Activated CD4-positive, alpha-beta T cell treated with anti-CD3 and anti-CD28 coated beads for 36 hours (primary cell): Measurements from ENCODE around the gene CRYBG1. TPM values are rescaled to one million over a fixed set of nuclear protein-coding genes. Genes with fewer than 3 reads are reported as not detected.
A peak's percentile ranks its signal among the peaks of the same experiment; 100 is the strongest.

Experiments
- ATAC-seq: fragments of 200-7000 bp; cut with Tn5 transposase; one replicate; pipeline ENCODE4 v1.10.0; 2021; ENCODE audit warnings: mild to moderate bottlenecking, moderate library complexity
- CTCF ChIA-PET: fragments of 350-600 bp; sonication (Branson Sonifier 250); formaldehyde crosslinking; loops from one replicate; lab custom pipeline; 2021; ENCODE audit warnings: antibody characterized with exemption; lab: Charles Lee
- POLR2A ChIA-PET: fragments of 350-600 bp; sonication (Branson Sonifier 250); formaldehyde crosslinking; loops from one replicate; lab custom pipeline; 2021; ENCODE audit warnings: antibody characterized with exemption, inconsistent platforms; lab: Charles Lee
- DNase-seq: peaks from one replicate; pipeline ENCODE4 v3.0.0-alpha.2; 2020
- H3K27ac Mint-ChIP-seq: one replicate; pipeline ENCODE4 v1.8.0; 2021; ENCODE audit warnings: mixed read lengths
- H3K27me3 Mint-ChIP-seq: one replicate; pipeline ENCODE4 v1.8.0; 2021; ENCODE audit warnings: mixed read lengths
- H3K36me3 Mint-ChIP-seq: one replicate; pipeline ENCODE4 v1.8.0; 2021; ENCODE audit warnings: low read depth, mixed read lengths
- H3K4me1 Mint-ChIP-seq: one replicate; pipeline ENCODE4 v1.8.0; 2021; ENCODE audit warnings: mixed read lengths
- H3K4me3 Mint-ChIP-seq: one replicate; pipeline ENCODE4 v1.8.0; 2021; ENCODE audit warnings: mild to moderate bottlenecking, moderate library complexity, mixed read lengths
- H3K9me3 Mint-ChIP-seq: one replicate; pipeline ENCODE4 v1.8.0; 2021; ENCODE audit warnings: low read depth, mixed read lengths
- intact Hi-C, 2 experiments: fragments of 100-400 bp; cut with DNase I in 1 of 2; cut with micrococcal nuclease in 1 of 2; formaldehyde crosslinking; loops; one replicate each; pipeline versions ENCODE4 v1.14.2 to v1.15.1; 2022 to 2024; cut with DNase I, micrococcal nuclease
- total RNA-seq, 2 experiments: library from RNA; stranded (reverse); gene quantifications; one replicate each; pipeline ENCODE4 v1.2.3, GENCODE V29; 2021

Gene CRYBG1
- total RNA-seq, 2 experiments from 2014 or later = 26.2 to 26.6 TPM

DNA sequence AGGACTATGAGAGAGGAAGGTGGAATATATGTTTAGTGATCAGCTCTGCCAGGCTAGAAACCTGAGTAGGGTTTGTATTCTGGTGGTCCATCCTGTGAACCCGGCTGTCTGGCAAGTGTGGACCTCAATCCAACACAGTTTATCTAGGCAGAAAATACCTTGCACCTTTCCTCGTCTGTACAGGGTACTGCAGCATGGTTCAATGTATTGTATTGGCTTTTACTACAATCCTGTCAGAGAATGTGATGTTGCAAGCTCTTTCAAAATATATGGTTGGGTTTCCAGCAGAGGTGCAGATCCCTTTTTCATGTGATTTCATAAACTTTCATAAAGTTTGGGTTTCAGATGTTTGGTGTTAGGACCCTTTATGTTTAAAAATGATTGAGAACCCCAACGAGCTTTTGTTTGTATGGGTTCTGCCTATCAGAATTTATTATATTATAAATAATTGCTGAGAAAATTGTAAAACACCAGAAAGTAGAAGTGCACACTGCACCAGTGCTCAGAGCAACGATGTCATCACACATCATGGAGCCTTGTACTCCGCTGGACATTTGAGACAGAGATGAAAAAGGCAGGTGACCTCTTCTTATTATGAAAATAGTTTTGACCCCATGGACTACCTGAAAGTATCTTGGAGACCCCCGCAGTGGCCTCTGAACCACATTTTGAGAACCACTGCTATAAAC, 162.2 kb downstream of the CRYBG1 start:
- ChIA-PET CTCF (interaction anchor here (0.6 to 2.9 kb wide), 9 partner anchors 9 to 77 kb away, joined by 3 to 20 read pairs (median 5); no protein-coding TSS in a partner anchor), POLR2A (interaction anchor here (0.6 to 3.6 kb wide), 2 partner anchors 11 to 73 kb away, joined by 3 to 29 read pairs; no protein-coding TSS in a partner anchor)
- Mint-ChIP-seq H3K36me3 (peaks cover 43% of the 10 kb centered on the region), H3K27ac (peak overlapping the region; percentile 99), H3K27me3 (no peaks in the 10 kb centered on the region), H3K9me3 (no peaks in the 10 kb centered on the region), H3K4me1 (peaks cover 70% of the 10 kb centered on the region), H3K4me3 (peak overlapping the region; percentile 88)
- ATAC-seq = no peak
- DNase-seq = no peak
- intact Hi-C loops = loop anchor here (5.0 to 10.0 kb wide), 5 partner anchors 105 to 1302 kb away; partner anchors contain the start of genes SCML4 (in 2 of the 2), QRSL1 (in 1 of the 2) and RTN4IP1 (in 1 of the 2)

DNA sequence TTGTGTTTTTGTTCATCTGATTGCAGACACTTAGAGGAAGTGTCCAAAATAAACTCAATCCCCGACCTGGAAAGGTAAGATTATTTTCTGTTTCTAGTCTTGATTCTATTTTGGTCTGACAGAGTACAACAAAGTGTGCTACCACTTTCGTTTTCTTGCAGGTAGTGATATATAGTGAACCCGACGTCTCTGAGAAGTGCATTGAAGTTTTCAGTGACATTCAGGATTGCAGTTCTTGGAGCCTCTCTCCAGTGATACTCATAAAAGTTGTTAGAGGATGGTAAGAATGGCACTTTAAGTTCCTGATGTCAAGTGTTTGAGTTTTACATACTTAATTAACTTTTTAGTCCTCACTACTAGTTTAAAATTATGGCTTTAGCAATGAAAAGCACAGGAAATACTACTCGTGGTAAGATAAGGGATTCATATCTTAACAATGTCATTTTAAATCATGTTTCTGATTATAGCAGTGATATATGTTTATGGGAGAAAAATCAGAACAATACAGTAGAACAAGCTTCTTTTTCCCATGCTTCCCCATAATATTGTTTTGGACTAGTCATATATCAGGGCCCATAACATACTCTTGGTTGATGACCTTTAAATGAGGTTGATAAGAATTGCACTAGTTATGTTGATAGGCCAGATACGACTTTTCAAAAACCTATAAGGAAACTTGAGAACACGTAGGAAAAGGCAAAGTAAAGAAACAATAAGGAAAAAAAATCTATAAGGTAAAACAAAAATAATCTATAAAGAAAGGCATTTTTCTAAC, 164.8 kb downstream of the CRYBG1 start:
- peak overlapping the region; percentile 88 for H3K4me3 Mint-ChIP-seq
- H3K4me1 Mint-ChIP-seq = peaks cover 77% of the 10 kb centered on the region
- ChIA-PET POLR2A (interaction anchor here (0.6 kb wide), 1 partner anchor 13 kb away, joined by 3 read pairs; no protein-coding TSS in a partner anchor), CTCF (interaction anchor here (1.4 to 2.2 kb wide), 6 partner anchors 9 to 80 kb away, joined by 3 to 13 read pairs (median 6); no protein-coding TSS in a partner anchor)
- peak overlapping the region; percentile 93 for H3K27ac Mint-ChIP-seq
- ATAC-seq (peak; percentile 38), DNase-seq (no peak)
- H3K27me3 Mint-ChIP-seq = no peaks in the 10 kb centered on the region
- peaks cover 49% of the 10 kb centered on the region for H3K36me3 Mint-ChIP-seq
- intact Hi-C loops = loop anchor here in 1 of 2 experiments (1.0 to 10.0 kb wide), 3 partner anchors 9 to 1300 kb away; partner anchors contain the start of gene SCML4
- H3K9me3 Mint-ChIP-seq = no peaks in the 10 kb centered on the region

DNA sequence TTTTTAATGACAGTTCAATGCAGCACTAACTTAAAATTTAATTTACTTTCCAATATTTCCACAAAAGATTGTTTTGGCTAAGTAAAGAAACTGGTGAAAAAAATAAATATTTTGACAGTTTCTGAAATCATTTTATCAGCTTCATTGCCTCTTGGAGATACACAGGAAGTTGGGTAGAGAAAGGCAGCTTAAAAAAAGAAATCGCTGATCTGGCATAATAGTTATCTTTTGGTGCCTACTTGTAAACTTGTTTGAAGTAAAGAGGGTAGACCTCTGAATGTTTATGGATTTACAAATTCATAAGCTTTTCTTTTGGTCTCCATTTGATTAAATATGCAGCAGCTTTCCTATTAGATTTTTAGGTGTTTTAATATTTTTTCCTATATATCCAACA, 165.4 kb downstream of the CRYBG1 start:
- Mint-ChIP-seq H3K27ac (peak overlapping the region; percentile 55), H3K4me3 (peak overlapping the region; percentile 88), H3K27me3 (no peaks in the 10 kb centered on the region), H3K9me3 (no peaks in the 10 kb centered on the region), H3K4me1 (peaks cover 77% of the 10 kb centered on the region), H3K36me3 (peaks cover 49% of the 10 kb centered on the region)
- ATAC-seq = no peak
- ChIA-PET POLR2A (interaction anchor here (0.5 to 0.6 kb wide), 2 partner anchors 13 to 20 kb away, joined by 3 to 5 read pairs; no protein-coding TSS in a partner anchor), CTCF (interaction anchor here (1.4 to 2.2 kb wide), 5 partner anchors 8 to 81 kb away, joined by 3 to 13 read pairs (median 7); no protein-coding TSS in a partner anchor)
- intact Hi-C loops = loop anchor here in 1 of 2 experiments (1.0 to 10.0 kb wide), 3 partner anchors 8 to 1299 kb away; partner anchors contain the start of gene SCML4
- DNase-seq = no peak

DNA sequence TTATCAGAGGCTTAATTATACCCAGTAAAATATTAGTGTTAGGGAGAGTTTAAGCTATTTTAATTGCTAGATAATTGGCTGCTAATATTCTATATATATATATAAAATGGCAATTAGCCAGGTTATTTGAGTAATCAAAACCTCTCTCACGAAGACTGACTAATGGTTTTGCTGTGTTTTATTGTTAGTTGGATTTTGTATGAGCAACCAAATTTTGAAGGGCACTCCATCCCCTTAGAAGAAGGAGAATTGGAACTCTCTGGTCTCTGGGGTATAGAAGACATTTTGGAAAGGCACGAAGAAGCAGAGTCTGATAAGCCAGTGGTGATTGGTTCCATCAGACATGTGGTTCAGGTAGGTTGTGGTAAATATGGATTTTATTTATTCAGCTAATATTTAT, 166.6 kb downstream of the CRYBG1 start:
- Mint-ChIP-seq H3K9me3 (no peaks in the 10 kb centered on the region), H3K27ac (peak overlapping the region; percentile 63), H3K4me1 (peaks cover 74% of the 10 kb centered on the region), H3K4me3 (no peak overlapping the region), H3K27me3 (no peaks in the 10 kb centered on the region), H3K36me3 (peaks cover 52% of the 10 kb centered on the region)
- intact Hi-C loops = loop anchor here in 1 of 2 experiments (10.0 kb wide), 2 partner anchors 1188 to 1298 kb away; partner anchors contain the start of gene SCML4
- ATAC-seq (no peak), DNase-seq (no peak)
- POLR2A ChIA-PET = no interaction called here
- CTCF ChIA-PET = interaction anchor here (1.8 to 1.9 kb wide), 2 partner anchors 14 to 82 kb away, joined by 6 to 7 read pairs; no protein-coding TSS in a partner anchor

DNA sequence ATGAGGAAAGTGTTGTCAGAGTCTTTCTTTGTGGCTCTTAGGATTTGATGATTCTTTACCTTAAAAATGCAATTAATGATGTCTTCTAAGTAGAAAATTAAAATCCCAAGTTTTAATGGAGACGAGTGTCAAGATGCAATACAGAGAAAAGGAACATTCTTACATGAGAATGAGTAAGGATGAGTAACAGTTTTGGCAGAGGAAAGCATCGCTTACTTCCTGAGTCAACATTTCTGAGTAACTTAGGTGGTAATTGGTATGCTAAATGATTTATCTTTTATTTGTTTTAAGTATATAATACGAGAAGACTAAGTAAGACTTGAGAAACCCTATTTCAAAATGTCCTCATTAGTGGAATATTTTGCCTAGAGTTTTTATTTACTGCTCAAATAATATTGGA, 167.5 kb downstream of the CRYBG1 start:
- ATAC-seq = peak; percentile 62
- peak overlapping the region; percentile 33 for H3K4me3 Mint-ChIP-seq
- H3K27ac Mint-ChIP-seq = peak overlapping the region; percentile 90
- intact Hi-C loops = loop anchor here in 1 of 2 experiments (1.0 to 10.0 kb wide), 3 partner anchors 25 to 1297 kb away; partner anchors contain the start of gene SCML4
- H3K4me1 Mint-ChIP-seq = peaks cover 74% of the 10 kb centered on the region
- POLR2A ChIA-PET = no interaction called here
- no peaks in the 10 kb centered on the region for H3K9me3 Mint-ChIP-seq
- CTCF ChIA-PET = no interaction called here
- H3K36me3 Mint-ChIP-seq = peaks cover 54% of the 10 kb centered on the region
- no peaks in the 10 kb centered on the region for H3K27me3 Mint-ChIP-seq
- no peak for DNase-seq

DNA sequence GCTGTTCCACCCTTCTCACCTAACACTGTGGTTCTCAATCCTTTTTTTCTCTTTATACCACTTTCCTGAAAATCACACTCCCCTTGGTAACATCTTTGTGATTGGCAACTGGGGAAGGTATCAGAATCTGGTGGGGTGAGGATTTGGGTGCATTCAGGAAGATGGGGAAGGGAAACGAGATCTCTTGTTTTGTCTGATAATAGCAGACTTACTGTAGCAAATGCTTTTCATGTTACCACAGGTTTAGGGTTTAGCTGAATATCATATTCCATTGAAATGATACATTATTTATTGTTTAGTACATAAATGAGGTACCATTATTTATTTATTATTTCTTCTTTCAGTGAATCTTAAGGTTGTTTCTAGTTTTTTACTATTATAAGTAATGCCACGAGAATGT, 168.0 kb downstream of the CRYBG1 start:
- POLR2A ChIA-PET = no interaction called here
- Mint-ChIP-seq H3K9me3 (no peaks in the 10 kb centered on the region), H3K27me3 (no peaks in the 10 kb centered on the region), H3K36me3 (peaks cover 60% of the 10 kb centered on the region), H3K4me1 (peaks cover 75% of the 10 kb centered on the region), H3K4me3 (peak overlapping the region; percentile 26), H3K27ac (peak overlapping the region; percentile 90)
- DNase-seq = no peak
- ATAC-seq = no peak
- CTCF ChIA-PET = no interaction called here
- intact Hi-C loops = loop anchor here in 1 of 2 experiments (1.0 to 10.0 kb wide), 3 partner anchors 25 to 1296 kb away; partner anchors contain the start of gene SCML4

DNA sequence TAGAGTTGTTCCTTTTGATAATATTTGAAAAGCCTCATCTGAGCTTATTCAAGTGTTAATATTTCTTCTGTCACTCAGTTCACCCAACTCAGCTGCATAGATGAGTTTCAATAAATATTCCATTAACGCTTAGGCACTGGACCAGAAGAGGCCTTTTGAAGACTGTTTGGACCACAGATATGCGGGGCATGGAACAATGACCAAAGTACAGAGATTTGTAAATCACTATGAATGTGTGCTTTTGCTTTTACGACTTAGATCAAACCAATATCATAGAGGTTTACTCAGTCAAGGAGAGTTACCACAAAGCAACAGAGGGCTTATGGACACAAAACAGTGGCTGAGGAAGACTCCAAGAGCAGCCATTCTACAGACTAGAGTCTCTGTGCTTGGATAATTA, 168.9 kb downstream of the CRYBG1 start:
- no peak for DNase-seq
- Mint-ChIP-seq H3K27ac (no peak overlapping the region), H3K4me3 (no peak overlapping the region), H3K9me3 (no peaks in the 10 kb centered on the region), H3K36me3 (peaks cover 66% of the 10 kb centered on the region), H3K27me3 (no peaks in the 10 kb centered on the region), H3K4me1 (peaks cover 74% of the 10 kb centered on the region)
- intact Hi-C loops = loop anchor here in 1 of 2 experiments (10.0 kb wide), 2 partner anchors 1185 to 1295 kb away; partner anchors contain the start of gene SCML4
- POLR2A ChIA-PET = interaction anchor here (1.0 kb wide), 1 partner anchor 17 kb away, joined by 4 read pairs; no protein-coding TSS in a partner anchor
- CTCF ChIA-PET = no interaction called here
- no peak for ATAC-seq

DNA sequence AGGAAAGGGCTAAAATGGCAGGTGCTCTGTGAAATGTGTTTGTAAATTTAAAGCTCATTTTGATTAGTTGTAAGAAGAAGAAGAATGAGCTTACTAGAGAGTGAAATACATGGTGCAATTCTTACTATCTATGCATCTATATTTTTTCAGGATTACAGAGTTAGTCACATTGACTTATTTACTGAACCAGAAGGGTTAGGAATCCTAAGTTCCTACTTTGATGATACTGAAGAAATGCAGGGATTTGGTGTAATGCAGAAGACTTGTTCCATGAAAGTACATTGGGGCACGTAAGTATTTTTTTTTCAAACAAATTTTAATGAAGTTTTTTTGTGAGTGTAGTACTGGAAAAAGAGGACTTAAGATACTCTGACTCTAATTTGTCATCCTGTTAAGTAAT, 169.5 kb downstream of the CRYBG1 start:
- H3K27me3 Mint-ChIP-seq = no peaks in the 10 kb centered on the region
- ChIA-PET POLR2A (interaction anchor here (1.0 kb wide), 1 partner anchor 18 kb away, joined by 4 read pairs; no protein-coding TSS in a partner anchor), CTCF (interaction anchor here (0.7 to 1.0 kb wide), 2 partner anchors 9 to 36 kb away, joined by 3 to 4 read pairs; no protein-coding TSS in a partner anchor)
- DNase-seq (no peak), ATAC-seq (no peak)
- no peaks in the 10 kb centered on the region for H3K9me3 Mint-ChIP-seq
- H3K4me1 Mint-ChIP-seq = peaks cover 77% of the 10 kb centered on the region
- H3K4me3 Mint-ChIP-seq = no peak overlapping the region
- no peak overlapping the region for H3K27ac Mint-ChIP-seq
- intact Hi-C loops = no loop called here
- peaks cover 67% of the 10 kb centered on the region for H3K36me3 Mint-ChIP-seq

DNA sequence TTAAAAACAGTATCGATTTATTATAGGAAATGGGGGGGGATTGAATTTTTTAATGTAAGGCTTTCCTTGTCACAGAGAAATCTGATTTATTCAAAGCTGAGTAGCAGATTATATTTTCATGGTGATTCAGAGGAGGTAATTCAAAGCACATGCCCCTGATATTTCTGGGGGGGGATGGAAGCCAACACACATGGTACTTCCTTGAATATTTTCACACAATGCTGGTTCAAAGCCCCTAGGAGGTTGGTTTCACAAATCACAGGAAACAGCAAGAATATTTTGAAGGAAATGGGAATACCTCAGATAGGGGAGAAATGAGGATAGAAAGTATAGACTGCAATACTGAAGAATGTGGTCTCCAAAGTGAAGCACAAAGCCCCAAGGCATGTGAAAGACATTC, 170.0 kb downstream of the CRYBG1 start:
- H3K4me1 Mint-ChIP-seq = peaks cover 77% of the 10 kb centered on the region
- no peaks in the 10 kb centered on the region for H3K27me3 Mint-ChIP-seq
- CTCF ChIA-PET = interaction anchor here (0.7 to 1.0 kb wide), 2 partner anchors 10 to 36 kb away, joined by 3 to 4 read pairs; no protein-coding TSS in a partner anchor
- POLR2A ChIA-PET = interaction anchor here (1.0 kb wide), 1 partner anchor 18 kb away, joined by 4 read pairs; no protein-coding TSS in a partner anchor
- no peaks in the 10 kb centered on the region for H3K9me3 Mint-ChIP-seq
- intact Hi-C loops = no loop called here
- peaks cover 67% of the 10 kb centered on the region for H3K36me3 Mint-ChIP-seq
- no peak overlapping the region for H3K4me3 Mint-ChIP-seq
- H3K27ac Mint-ChIP-seq = no peak overlapping the region
- DNase-seq = no peak
- no peak for ATAC-seq

DNA sequence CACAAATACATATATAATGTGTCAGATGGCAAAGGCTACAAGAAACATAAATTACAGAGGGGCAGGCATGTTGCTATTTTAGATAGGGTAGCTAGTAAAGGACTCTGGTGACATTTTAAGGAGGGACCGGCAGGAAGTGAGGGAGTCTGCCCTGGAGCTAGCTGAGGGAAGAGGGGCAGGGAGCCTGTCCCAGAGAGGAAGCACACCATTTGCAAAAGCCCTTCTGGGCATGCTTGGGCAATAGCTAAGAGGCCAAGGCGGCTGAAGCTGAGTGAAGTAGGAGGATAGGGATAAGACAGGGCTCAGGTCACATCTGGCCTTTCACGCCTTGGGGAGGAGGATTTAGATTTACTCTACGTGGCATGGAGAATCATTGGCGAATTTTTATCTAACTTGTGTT, 172.5 kb downstream of the CRYBG1 start:
- CTCF ChIA-PET = interaction anchor here (1.9 to 2.0 kb wide), 2 partner anchors 8 to 12 kb away, joined by 6 to 13 read pairs; no protein-coding TSS in a partner anchor
- Mint-ChIP-seq H3K36me3 (peaks cover 64% of the 10 kb centered on the region), H3K27ac (peak overlapping the region; percentile 16), H3K9me3 (no peaks in the 10 kb centered on the region), H3K4me3 (no peak overlapping the region), H3K4me1 (peaks cover 79% of the 10 kb centered on the region), H3K27me3 (no peaks in the 10 kb centered on the region)
- ATAC-seq (no peak), DNase-seq (no peak)
- POLR2A ChIA-PET = interaction anchor here (2.8 kb wide), 1 partner anchor 13 kb away, joined by 18 read pairs; no protein-coding TSS in a partner anchor
- intact Hi-C loops = no loop called here
